ENCODE data around the gene ASXL1.

Gene ASXL1

GRCh38 chr20:32480371-32481241 lies 122.5 kb downstream of the ASXL1 start:
- TF ChIP-seq BACH2 (CRISPR knock-in tag; IDR thresholded peaks at IDR 0.05; ENCODE audit: borderline replicate concordance) (no peak), CSDC2 (CRISPR knock-in tag; IDR thresholded peaks at IDR 0.05) (no peak), ISL1 (CRISPR knock-in tag; IDR thresholded peaks at IDR 0.05) (no peak), OSR1 (CRISPR knock-in tag; IDR thresholded peaks at IDR 0.05) (no peak), PPARA (CRISPR knock-in tag; IDR thresholded peaks at IDR 0.05; ENCODE audit: borderline replicate concordance) (no peak), TCF4 (CRISPR knock-in tag; IDR thresholded peaks at IDR 0.05; ENCODE audit: borderline replicate concordance) (no peak), ZFP3 (CRISPR knock-in tag; IDR thresholded peaks at IDR 0.05) (no peak), GLIS3 (CRISPR knock-in tag; IDR thresholded peaks at IDR 0.05) (no peak), ZNF8 (CRISPR knock-in tag; IDR thresholded peaks at IDR 0.05) (no peak), CSRNP3 (CRISPR knock-in tag; IDR thresholded peaks at IDR 0.05) (no peak), ARNTL (CRISPR knock-in tag; IDR thresholded peaks at IDR 0.05; ENCODE audit: borderline replicate concordance, low read depth) (no peak), POU6F1 (CRISPR knock-in tag; IDR thresholded peaks at IDR 0.05; ENCODE audit: borderline replicate concordance, low read depth) (no peak), ZNF565 (CRISPR knock-in tag; conservative IDR thresholded peaks at IDR 0.05; ENCODE audit: low read depth) (no peak), ESRRG (CRISPR knock-in tag; IDR thresholded peaks at IDR 0.05) (no peak), RARB (CRISPR knock-in tag; IDR thresholded peaks at IDR 0.05) (no peak), ZC3H10 (CRISPR knock-in tag; IDR thresholded peaks at IDR 0.05) (no peak), TSHZ2 (CRISPR knock-in tag; IDR thresholded peaks at IDR 0.05) (no peak), PATZ1 (CRISPR knock-in tag; IDR thresholded peaks at IDR 0.05; ENCODE audit: borderline replicate concordance) (no peak), TOX (CRISPR knock-in tag; IDR thresholded peaks at IDR 0.05; ENCODE audit: borderline replicate concordance) (no peak), CREB5 (CRISPR knock-in tag; IDR thresholded peaks at IDR 0.05; ENCODE audit: low read depth) (no peak)
- no peak for ATAC-seq

- no peak for ATAC-seq
- TF ChIP-seq PATZ1 (CRISPR knock-in tag; IDR thresholded peaks at IDR 0.05; ENCODE audit: borderline replicate concordance) (no peak), TCF4 (CRISPR knock-in tag; IDR thresholded peaks at IDR 0.05; ENCODE audit: borderline replicate concordance) (no peak), CREB5 (CRISPR knock-in tag; IDR thresholded peaks at IDR 0.05; ENCODE audit: low read depth) (no peak), ZNF565 (CRISPR knock-in tag; conservative IDR thresholded peaks at IDR 0.05; ENCODE audit: low read depth) (no peak), ARNTL (CRISPR knock-in tag; IDR thresholded peaks at IDR 0.05; ENCODE audit: borderline replicate concordance, low read depth) (no peak), RARB (CRISPR knock-in tag; IDR thresholded peaks at IDR 0.05) (no peak), TSHZ2 (CRISPR knock-in tag; IDR thresholded peaks at IDR 0.05) (no peak), BACH2 (CRISPR knock-in tag; IDR thresholded peaks at IDR 0.05; ENCODE audit: borderline replicate concordance) (no peak), ZFP3 (CRISPR knock-in tag; IDR thresholded peaks at IDR 0.05) (no peak)
Measured at GRCh38 chr20:32481311-32482142, 123.4 kb downstream of the ASXL1 start.
